GM21723 (cell line): ENCODE results near the gene CCDC57.

Experiments
- ATAC-seq: cut with Tn5 transposase; IDR thresholded peaks from one replicate; pipeline ENCODE4 v1.9.1; 2021; ENCODE audit warnings: mild to moderate bottlenecking, moderate library complexity; ENCODE audit not compliant: unreplicated experiment

The CCDC57 gene

GRCh38 chr17:82236142-82236971 lies 23.7 kb upstream of the CCDC57 start:
- ATAC-seq, result no peak

GRCh38 chr17:82235775-82236141 lies 23.1 kb upstream of the CCDC57 start:
- no peak for ATAC-seq

DNA sequence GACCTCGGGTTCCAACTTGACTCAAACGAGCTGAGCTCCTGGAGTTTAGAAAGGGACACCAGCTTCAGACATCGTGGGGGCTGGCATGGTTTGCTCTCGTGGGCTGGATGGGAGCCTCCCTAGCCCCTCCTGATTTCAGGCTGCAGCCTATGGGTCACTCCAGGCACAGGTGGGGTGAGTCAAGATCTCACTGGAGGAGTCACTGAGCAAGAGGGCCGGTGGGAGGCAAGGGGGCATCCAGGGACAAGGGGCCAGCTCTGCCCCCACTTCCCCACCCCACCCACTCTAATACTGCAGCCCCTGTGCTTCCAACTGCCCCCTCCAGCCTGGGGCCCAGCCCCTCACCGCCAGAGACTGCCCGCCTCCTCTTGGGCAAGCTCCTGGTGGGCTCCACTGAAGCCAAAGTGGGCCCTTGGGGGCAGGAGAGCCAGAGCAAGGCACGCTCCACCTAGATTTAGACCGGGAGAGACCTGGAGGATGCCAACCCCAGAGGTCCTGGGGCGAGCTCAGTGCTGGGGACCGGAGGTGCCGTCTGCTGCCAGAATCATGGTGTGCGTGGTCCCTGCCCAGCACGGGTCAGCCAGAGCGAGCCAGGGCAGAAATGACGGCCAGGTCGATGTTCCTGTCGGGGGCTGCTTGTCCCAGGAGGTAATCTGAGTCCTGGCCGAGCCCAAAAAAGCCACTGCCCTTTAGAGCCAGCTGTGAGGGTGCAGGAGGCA lies 22.6 kb upstream of the CCDC57 start:
- no peak for ATAC-seq

GRCh38 chr17:82234211-82235055 lies 21.8 kb upstream of the CCDC57 start:
- no peak for ATAC-seq

DNA sequence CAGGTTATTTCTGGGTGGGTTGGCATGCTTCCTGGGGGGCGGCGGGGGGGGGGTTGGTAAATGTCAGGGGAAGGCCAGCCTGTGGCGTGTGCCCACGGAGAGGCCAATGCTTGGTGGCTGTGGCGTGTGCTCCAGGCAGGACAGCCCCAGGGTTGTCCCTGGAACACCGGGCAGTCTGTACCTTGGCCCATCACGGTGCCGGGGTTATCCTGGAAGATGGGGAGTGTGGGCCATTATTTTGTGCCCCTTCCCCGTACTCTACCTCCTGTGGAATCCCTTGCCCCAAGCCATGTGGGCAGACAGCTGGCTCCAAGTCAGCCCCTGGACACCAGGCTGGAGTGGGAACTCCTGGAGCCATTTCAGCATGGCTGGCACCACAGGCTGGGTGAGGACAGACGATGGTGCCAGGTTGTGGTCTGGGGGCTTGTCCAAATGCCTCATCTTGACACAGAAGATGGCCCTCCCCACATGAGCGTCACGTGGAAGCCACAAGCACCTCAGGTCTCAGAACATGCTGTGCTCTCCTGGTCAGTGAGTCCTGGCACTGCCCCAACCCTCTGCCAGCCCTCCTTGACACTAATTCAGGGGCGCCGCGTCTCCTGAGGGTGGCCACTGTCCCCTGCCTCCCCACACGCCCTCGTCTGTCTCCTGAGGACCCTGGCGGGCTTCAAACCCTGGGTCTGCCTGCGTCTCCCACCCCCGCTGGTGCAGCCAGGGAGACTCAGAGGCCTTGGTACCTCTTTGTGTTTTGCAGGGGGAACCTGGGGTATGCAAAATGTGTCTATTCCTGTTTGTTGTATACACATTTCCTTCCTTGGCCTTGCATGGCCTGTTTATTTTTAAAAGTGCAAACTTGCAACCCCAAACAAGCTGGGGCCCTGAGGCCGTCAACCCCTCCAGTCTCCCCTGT lies 20.5 kb upstream of the CCDC57 start:
- no peak for ATAC-seq

DNA sequence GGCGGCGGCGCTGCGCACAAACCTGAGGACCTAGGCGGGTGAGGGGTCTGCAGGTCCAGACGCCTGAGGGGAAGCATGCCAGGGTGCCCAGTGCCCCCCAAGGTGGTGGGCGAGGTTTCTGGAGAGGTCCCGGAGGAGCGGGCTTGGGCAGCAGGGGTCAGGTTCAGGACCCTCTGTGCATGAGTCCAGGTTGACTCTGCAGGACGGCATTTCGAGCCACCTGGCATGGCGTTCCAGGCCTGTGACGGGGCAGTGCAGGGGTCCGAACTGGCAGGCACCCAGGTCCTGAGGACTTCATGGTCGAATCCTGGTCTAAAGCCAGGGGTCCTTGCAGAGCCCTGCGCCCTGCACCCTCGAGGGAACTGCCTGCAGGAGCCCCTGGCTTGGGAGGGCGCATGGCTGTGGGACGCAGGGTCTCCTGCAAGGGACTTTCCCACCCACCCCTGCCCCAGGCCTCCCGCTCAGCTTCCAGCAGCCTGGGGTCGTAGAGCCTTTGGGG lies 19.7 kb upstream of the CCDC57 start:
- ATAC-seq, result no peak

GRCh38 chr17:82231562-82232321 lies 19.1 kb upstream of the CCDC57 start:
- ATAC-seq, result no peak

- peak; percentile 18 for ATAC-seq
Measured at GRCh38 chr17:82231312-82231561, 18.6 kb upstream of the CCDC57 start.

GRCh38 chr17:82230609-82231311 lies 18.1 kb upstream of the CCDC57 start:
- peak; percentile 31 for ATAC-seq

DNA sequence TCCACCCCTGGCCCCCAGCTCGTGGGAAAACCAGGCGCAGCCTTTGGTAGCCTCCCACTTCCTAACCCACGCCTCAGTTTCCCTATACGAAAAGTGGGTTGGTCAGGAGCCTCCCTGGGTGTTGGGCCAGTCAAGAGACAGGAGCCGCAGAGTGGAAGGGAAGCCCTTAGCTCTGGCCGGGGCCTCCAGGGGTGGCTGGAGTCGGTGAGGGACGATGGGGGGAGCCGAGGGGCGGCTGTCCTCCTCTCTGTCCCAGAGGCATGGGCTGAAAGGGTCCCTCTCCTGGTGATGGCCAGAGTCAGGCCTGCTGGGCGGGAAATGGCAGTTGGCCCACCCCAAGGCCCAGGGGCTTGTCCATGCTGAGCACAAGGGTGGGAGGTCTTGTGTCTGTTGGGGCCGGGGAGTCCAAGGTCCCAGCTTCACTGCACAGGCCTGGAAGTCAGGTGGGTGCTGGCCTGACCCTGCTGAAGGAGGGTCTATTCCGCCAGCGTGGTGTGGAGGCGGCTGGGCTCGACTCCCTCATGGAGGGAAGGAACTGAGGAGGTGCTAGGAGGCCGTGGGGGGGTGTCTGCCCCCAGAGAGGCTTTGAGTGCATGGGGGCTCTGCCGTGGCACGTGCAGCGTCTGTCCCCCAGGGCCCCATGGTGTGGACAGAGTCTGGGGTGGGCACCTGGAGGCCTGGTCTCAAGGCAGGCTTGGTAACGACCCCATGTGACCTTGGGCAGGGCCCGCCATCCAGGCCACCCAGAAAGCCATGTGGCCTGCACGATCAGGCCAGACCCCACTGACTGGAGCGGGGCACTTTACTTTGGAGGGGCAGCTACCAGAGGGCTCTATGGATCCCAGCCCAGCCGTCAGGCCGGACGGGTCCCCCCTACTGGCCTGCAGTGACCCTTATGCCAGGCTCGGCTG lies 17.3 kb upstream of the CCDC57 start:
- no peak for ATAC-seq

GRCh38 chr17:82228842-82229697 lies 16.4 kb upstream of the CCDC57 start, which contains the start of gene SLC16A3:
TSS of gene SLC16A3 (plus strand) at chr17:82229042. CDS start at chr17:82236009, 6,967 bp downstream.
- peak; percentile 47 for ATAC-seq

GRCh38 chr17:82228278-82228841 lies 15.7 kb upstream of the CCDC57 start:
- peak; percentile 36 for ATAC-seq

GRCh38 chr17:82227629-82228277 lies 15.1 kb upstream of the CCDC57 start:
- ATAC-seq, result no peak

DNA sequence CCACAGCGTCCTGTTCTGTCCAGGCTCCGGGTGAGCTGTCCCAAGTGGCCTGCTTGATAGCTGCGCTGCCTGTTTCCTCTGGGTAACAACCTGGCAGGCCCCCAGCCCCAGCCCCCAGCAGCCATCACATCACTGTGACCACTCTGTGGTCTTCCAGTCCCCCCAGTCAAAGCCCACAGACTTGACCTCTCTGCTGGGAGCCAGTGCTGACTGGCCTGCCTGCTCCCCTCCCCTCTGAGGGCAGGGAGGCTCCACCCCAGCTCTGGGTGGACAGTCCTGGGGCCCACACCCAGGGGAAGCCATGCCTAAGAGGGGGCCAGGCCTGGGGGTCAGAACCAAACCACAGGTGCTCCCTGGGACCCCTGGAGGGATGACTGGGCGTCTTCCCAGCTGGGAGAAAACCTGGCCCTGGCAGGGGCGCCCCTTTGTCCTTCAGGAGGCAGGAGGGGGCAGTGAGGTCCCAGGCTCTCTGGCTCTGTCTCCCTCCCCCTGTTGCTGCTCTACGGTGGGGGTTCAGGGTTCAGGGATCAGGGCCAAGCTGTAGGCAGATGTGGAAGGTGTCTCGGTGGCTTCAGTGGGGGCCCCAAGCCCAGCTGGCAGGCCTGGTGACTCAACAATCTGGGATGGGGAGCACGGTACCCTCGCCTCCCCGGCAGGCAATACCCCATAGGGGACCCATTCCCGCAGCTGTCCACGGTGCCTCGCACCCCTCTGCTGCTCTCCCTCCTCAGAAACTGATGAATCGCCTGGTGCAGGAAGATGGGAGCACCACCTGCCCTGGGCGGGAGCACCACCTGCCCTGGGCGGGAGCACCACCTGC lies 14.4 kb upstream of the CCDC57 start:
- no peak for ATAC-seq

DNA sequence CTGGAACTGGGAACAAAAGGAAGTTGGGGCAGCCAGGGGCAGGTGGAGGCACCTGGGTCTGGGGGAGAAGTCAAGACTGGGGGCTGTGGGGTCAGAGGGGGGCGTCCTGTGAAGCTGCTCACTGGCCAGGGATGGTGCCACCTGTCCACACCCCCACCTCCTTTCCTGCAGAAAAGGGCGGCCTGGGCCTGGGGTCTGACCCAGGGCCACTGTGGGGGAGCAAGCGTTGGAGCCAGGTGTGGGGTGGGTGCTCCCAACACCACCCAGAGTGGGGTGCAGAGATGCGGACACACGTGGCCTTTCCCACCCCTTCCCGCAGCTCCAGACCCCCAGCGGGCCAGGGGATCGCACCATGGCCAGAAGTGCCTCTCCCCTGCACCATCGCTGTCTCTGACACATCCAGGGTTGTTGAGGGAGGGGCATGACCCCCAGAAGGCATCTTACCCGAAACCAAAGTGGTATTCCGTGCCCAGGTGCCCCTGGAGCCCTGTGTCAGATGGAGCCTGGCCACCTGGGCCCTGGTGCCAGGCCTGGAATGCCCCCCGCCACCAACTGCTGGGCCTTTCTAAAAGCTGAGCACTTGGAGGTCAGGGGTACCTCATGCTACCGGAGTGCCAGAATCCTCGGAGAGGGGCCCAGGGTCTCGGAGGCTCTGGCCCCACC lies 13.6 kb upstream of the CCDC57 start:
- ATAC-seq, result no peak
